ENCODE results near the gene CNOT6L. TPM values are rescaled to one million over a fixed set of nuclear protein-coding genes. Genes with fewer than 3 reads are reported as not detected.

Gene CNOT6L
- total and polyA plus RNA-seq, 10 donors, result 7.0 to 122 (median 81.6) TPM

GRCh38 chr4:77833126-77833724 lies 14.1 kb upstream of the CNOT6L start:
- H3K36me3 ChIP-seq, result no peaks in the 10 kb centered on the region
- 75 to 89% (median 86%) methylated on average over 2 of the region's 2 CpGs for WGBS, 5 donors
- no peak for TF ChIP-seq CTCF (IDR thresholded peaks at IDR 0.05 in 8 of 11, conservative IDR thresholded peaks at IDR 0.05 in 3 of 11)
- no peak for TF ChIP-seq POLR2AphosphoS5 (IDR thresholded peaks at IDR 0.05)
- no peak for TF ChIP-seq POLR2A (IDR thresholded peaks at IDR 0.05)
- intact Hi-C loops (cut with DNase I; ENCODE audit: low total_unique reads), result no loop called here
- no peak for DNase-seq
- no peak overlapping the region for H3K4me3 ChIP-seq
- H3K4me1 ChIP-seq, result peaks cover 0 to 3% (median under 1%) of the 10 kb centered on the region in 6 donors
- no peak overlapping the region for H3K27ac ChIP-seq
- no peaks in the 10 kb centered on the region for H3K9me3 ChIP-seq
- H3K27me3 ChIP-seq (replicated peaks in 1 of 7), result no peaks in the 10 kb centered on the region

- TF ChIP-seq POLR2A (IDR thresholded peaks at IDR 0.05), result no peak
- TF ChIP-seq POLR2AphosphoS5 (IDR thresholded peaks at IDR 0.05), result no peak
- TF ChIP-seq CTCF (IDR thresholded peaks at IDR 0.05 in 8 of 11, conservative IDR thresholded peaks at IDR 0.05 in 3 of 11), result no peak
- Histone ChIP-seq H3K27me3 (replicated peaks in 1 of 7) (no peaks in the 10 kb centered on the region), H3K27ac (peak overlapping the region in 7 of 8 donors; percentile 21 to 78 (median 63)), H3K4me3 (no peak overlapping the region), H3K9me3 (no peaks in the 10 kb centered on the region), H3K36me3 (no peaks in the 10 kb centered on the region), H3K4me1 (peaks cover 5 to 47% (median 35%) of the 10 kb centered on the region in 6 donors)
- intact Hi-C loops (cut with DNase I; ENCODE audit: low total_unique reads), result no loop called here
- DNase-seq, result no peak
Observed at GRCh38 chr4:77827343-77827742, 8.2 kb upstream of the CNOT6L start.

- H3K9me3 ChIP-seq, result no peaks in the 10 kb centered on the region
- H3K27me3 ChIP-seq (replicated peaks in 1 of 7), result no peaks in the 10 kb centered on the region
- no peak for DNase-seq
- no peak overlapping the region for H3K4me3 ChIP-seq
- WGBS, 5 donors, result 64 to 76% (median 73%) methylated on average over 6 of the region's 6 CpGs
- H3K4me1 ChIP-seq, result peaks cover 6 to 58% (median 45%) of the 10 kb centered on the region in 6 donors
- H3K36me3 ChIP-seq, result no peaks in the 10 kb centered on the region
- TF ChIP-seq POLR2AphosphoS5 (IDR thresholded peaks at IDR 0.05) (no peak), POLR2A (IDR thresholded peaks at IDR 0.05) (no peak), CTCF (IDR thresholded peaks at IDR 0.05 in 8 of 11, conservative IDR thresholded peaks at IDR 0.05 in 3 of 11) (no peak)
- intact Hi-C loops (cut with DNase I; ENCODE audit: low total_unique reads), result no loop called here
- H3K27ac ChIP-seq, result peak overlapping the region in 6 of 8 donors; percentile 16 to 78 (median 67)
Observed at GRCh38 chr4:77826275-77826674, 7.1 kb upstream of the CNOT6L start.

- H3K27me3 ChIP-seq (replicated peaks in 1 of 7), result no peaks in the 10 kb centered on the region
- intact Hi-C loops (cut with DNase I; ENCODE audit: low total_unique reads), result no loop called here
- no peak for DNase-seq
- TF ChIP-seq POLR2A (IDR thresholded peaks at IDR 0.05) (peak in 2 of 3 donors; percentile 20 to 52), CTCF (IDR thresholded peaks at IDR 0.05 in 8 of 11, conservative IDR thresholded peaks at IDR 0.05 in 3 of 11) (no peak), POLR2AphosphoS5 (IDR thresholded peaks at IDR 0.05) (peak in 1 of 3 donors; percentile 79)
- peak overlapping the region; percentile 98 to 100 (median 100) for H3K27ac ChIP-seq
- H3K36me3 ChIP-seq, result no peaks in the 10 kb centered on the region
- 5 to 24% (median 17%) methylated on average over 1 of the region's 1 CpG for WGBS, 5 donors
- peak overlapping the region in 2 of 8 donors; percentile 79 to 86 for H3K4me3 ChIP-seq
- H3K9me3 ChIP-seq, result no peaks in the 10 kb centered on the region
- H3K4me1 ChIP-seq, result peaks cover 8 to 66% (median 51%) of the 10 kb centered on the region in 6 donors
Observed at GRCh38 chr4:77821775-77822174, 2.6 kb upstream of the CNOT6L start.

Data from spleen (tissue), 11 donors.